ENCODE results near the gene ARHGEF38.

ARHGEF38 gene

GRCh38 chr4:105569866-105570236 is 17.4 kb downstream of the ARHGEF38 start:
- TF ChIP-seq CTCF (IDR thresholded peaks at IDR 0.05; ENCODE audit: insufficient read depth, low read depth, low read length, missing control alignments): no peak
- no peak for DNase-seq (ENCODE audit: low read depth)
- no peak overlapping the region for H3K4me3 ChIP-seq (ENCODE audit: low read length)

GRCh38 chr4:105572296-105572695 is 19.9 kb downstream of the ARHGEF38 start:
- DNase-seq (ENCODE audit: low read depth): no peak
- H3K4me3 ChIP-seq (ENCODE audit: low read length): no peak overlapping the region
- TF ChIP-seq CTCF (IDR thresholded peaks at IDR 0.05; ENCODE audit: insufficient read depth, low read depth, low read length, missing control alignments): no peak

GRCh38 chr4:105586638-105587328 is 34.4 kb downstream of the ARHGEF38 start:
- TF ChIP-seq CTCF (IDR thresholded peaks at IDR 0.05; ENCODE audit: insufficient read depth, low read depth, low read length, missing control alignments): no peak
- no peak for DNase-seq (ENCODE audit: low read depth)
- no peak overlapping the region for H3K4me3 ChIP-seq (ENCODE audit: low read length)

- H3K4me3 ChIP-seq (ENCODE audit: low read length): no peak overlapping the region
- TF ChIP-seq CTCF (IDR thresholded peaks at IDR 0.05; ENCODE audit: insufficient read depth, low read depth, low read length, missing control alignments): no peak
- DNase-seq (ENCODE audit: low read depth): no peak
Measured at GRCh38 chr4:105587841-105588240, 35.4 kb downstream of the ARHGEF38 start.

GRCh38 chr4:105588252-105588651 is 35.8 kb downstream of the ARHGEF38 start:
- TF ChIP-seq CTCF (IDR thresholded peaks at IDR 0.05; ENCODE audit: insufficient read depth, low read depth, low read length, missing control alignments): no peak
- DNase-seq (ENCODE audit: low read depth): no peak
- no peak overlapping the region for H3K4me3 ChIP-seq (ENCODE audit: low read length)

- DNase-seq (ENCODE audit: low read depth): no peak
- no peak overlapping the region for H3K4me3 ChIP-seq (ENCODE audit: low read length)
- no peak for TF ChIP-seq CTCF (IDR thresholded peaks at IDR 0.05; ENCODE audit: insufficient read depth, low read depth, low read length, missing control alignments)
Measured at GRCh38 chr4:105591573-105591972, 39.2 kb downstream of the ARHGEF38 start.

Measured in epithelial cell of esophagus (primary cell).